Loucy (cell line): ENCODE results near the gene FOXO3.
A peak's percentile ranks its signal among the peaks of the same experiment; 100 is the strongest.

Source experiments
- H2AFZ ChIP-seq: fragments of 200-600 bp; sonication (generic); 2 replicates; pipeline ENCODE4 v1.6.0; 2016; ENCODE audit warnings: antibody characterized with exemption, mild to moderate bottlenecking, low read length, moderate library complexity
- H3F3A ChIP-seq: fragments of 200-600 bp; 2 replicates; pipeline ENCODE4 v1.6.0; 2016; ENCODE audit warnings: antibody characterized with exemption, low read depth, mild to moderate bottlenecking
- H3K27me3 ChIP-seq: fragments of 200-600 bp; sonication (generic); 2 replicates; pipeline ENCODE4 v1.6.1; 2014; ENCODE audit warnings: low read length, mild to moderate bottlenecking; ENCODE audit not compliant: insufficient read depth, poor library complexity, severe bottlenecking
- H3K36me3 ChIP-seq: fragments of 200-600 bp; sonication (generic); 2 replicates; pipeline ENCODE4 v1.6.1; 2016; ENCODE audit warnings: low read length; ENCODE audit not compliant: insufficient read depth
- H3K4me1 ChIP-seq: fragments of 200-600 bp; sonication (generic); 2 replicates; pipeline ENCODE4 v1.5.1; 2014; ENCODE audit warnings: low read length, mild to moderate bottlenecking; ENCODE audit not compliant: insufficient read depth, poor library complexity, severe bottlenecking
- H3K4me2 ChIP-seq: fragments of 200-600 bp; sonication (generic); 2 replicates; pipeline ENCODE4 v1.6.0; 2014; ENCODE audit warnings: antibody characterized with exemption, low read length, low read depth, mild to moderate bottlenecking; ENCODE audit not compliant: poor library complexity, severe bottlenecking
- H3K4me3 ChIP-seq: fragments of 200-600 bp; sonication (generic); 2 replicates; pipeline ENCODE4 v1.5.1; 2014; ENCODE audit warnings: low read length, mild to moderate bottlenecking, mixed read lengths; ENCODE audit not compliant: poor library complexity, severe bottlenecking
- H3K79me2 ChIP-seq: fragments of 200-600 bp; sonication (generic); 2 replicates; pipeline ENCODE4 v1.6.1; 2014; ENCODE audit warnings: low read length; ENCODE audit not compliant: insufficient read depth
- H3K9ac ChIP-seq: fragments of 200-600 bp; sonication (generic); 2 replicates; pipeline ENCODE4 v1.6.0; 2014; ENCODE audit warnings: mild to moderate bottlenecking, low read depth, low read length, moderate library complexity; ENCODE audit not compliant: poor library complexity, severe bottlenecking
- H3K9me2 ChIP-seq: fragments of 200-600 bp; sonication (generic); replicated peaks from 2 replicates; pipeline ENCODE4 v1.6.1; 2016; ENCODE audit warnings: low read depth, low read length, mixed read lengths
- H3K9me3 ChIP-seq: fragments of 200-600 bp; sonication (generic); 2 replicates; pipeline ENCODE4 v1.6.1; 2014; ENCODE audit warnings: mild to moderate bottlenecking, antibody characterized with exemption, low read length, low read depth; ENCODE audit not compliant: insufficient read depth
- H4K20me1 ChIP-seq: fragments of 200-600 bp; sonication (generic); 2 replicates; pipeline ENCODE4 v1.6.0; 2014; ENCODE audit warnings: antibody characterized with exemption, low read length, mild to moderate bottlenecking; ENCODE audit not compliant: insufficient read depth, poor library complexity, severe bottlenecking
- CTCF ChIP-seq: fragments of 200-600 bp; sonication (generic); conservative IDR thresholded peaks from 2 replicates; pipeline ENCODE4 v1.5.1; 2014; ENCODE audit warnings: mild to moderate bottlenecking, antibody characterized with exemption, low read length
- EZH2phosphoT487 ChIP-seq: fragments of 200-600 bp; IDR thresholded peaks from 2 replicates; pipeline ENCODE4 v1.6.1; 2018; ENCODE audit warnings: antibody characterized with exemption, mild to moderate bottlenecking, moderate library complexity, borderline replicate concordance

The FOXO3 gene

GRCh38 chr6:108566406-108566805, 5.7 kb downstream of the FOXO3 start:
- H3F3A ChIP-seq: peaks cover 5% of the 10 kb centered on the region; the same call in 1 of the 2 replicates
- peaks cover 62% of the 10 kb centered on the region for H4K20me1 ChIP-seq
- no peaks in the 10 kb centered on the region for H3K27me3 ChIP-seq
- no peaks in the 10 kb centered on the region for H3K9me2 ChIP-seq
- H3K36me3 ChIP-seq: peaks cover 32% of the 10 kb centered on the region; the same call in 1 of the 2 replicates
- peaks cover 56% of the 10 kb centered on the region for H3K4me1 ChIP-seq
- peak overlapping the region; percentile 75 for H3K4me2 ChIP-seq
- TF ChIP-seq EZH2phosphoT487 (no peak), CTCF (no peak)
- peak overlapping the region; percentile 68 for H3K4me3 ChIP-seq
- H3K79me2 ChIP-seq: peaks cover 92% of the 10 kb centered on the region
- no peak overlapping the region for H2AFZ ChIP-seq
- no peaks in the 10 kb centered on the region for H3K9me3 ChIP-seq
- H3K9ac ChIP-seq: no peak overlapping the region

GRCh38 chr6:108568101-108568500, 7.4 kb downstream of the FOXO3 start:
- Histone ChIP-seq H3K36me3 (peaks cover 45% of the 10 kb centered on the region; the same call in 1 of the 2 replicates), H3K27me3 (no peaks in the 10 kb centered on the region), H2AFZ (no peak overlapping the region), H3K4me3 (no peak overlapping the region), H3K79me2 (peaks cover 89% of the 10 kb centered on the region), H4K20me1 (peaks cover 51% of the 10 kb centered on the region), H3F3A (peaks cover 5% of the 10 kb centered on the region; the same call in 1 of the 2 replicates), H3K9me2 (no peaks in the 10 kb centered on the region), H3K4me1 (peaks cover 41% of the 10 kb centered on the region), H3K9me3 (no peaks in the 10 kb centered on the region), H3K4me2 (peak overlapping the region; percentile 19), H3K9ac (no peak overlapping the region)
- TF ChIP-seq EZH2phosphoT487: no peak
- no peak for TF ChIP-seq CTCF

- Histone ChIP-seq H3K27me3 (no peaks in the 10 kb centered on the region), H3K36me3 (peaks cover 45% of the 10 kb centered on the region; the same call in 1 of the 2 replicates), H3K9me3 (no peaks in the 10 kb centered on the region), H2AFZ (no peak overlapping the region), H3K4me1 (peaks cover 38% of the 10 kb centered on the region), H4K20me1 (peaks cover 44% of the 10 kb centered on the region), H3K79me2 (peaks cover 88% of the 10 kb centered on the region), H3F3A (peaks cover 5% of the 10 kb centered on the region; the same call in 1 of the 2 replicates), H3K9ac (no peak overlapping the region), H3K4me2 (peak overlapping the region; percentile 19), H3K4me3 (no peak overlapping the region), H3K9me2 (no peaks in the 10 kb centered on the region)
- TF ChIP-seq CTCF: no peak
- no peak for TF ChIP-seq EZH2phosphoT487
Observed at GRCh38 chr6:108568551-108569305, 8.0 kb downstream of the FOXO3 start.
